Measurements from ENCODE around the gene TMEM247. TPM values are rescaled to one million over a fixed set of nuclear protein-coding genes. Genes with fewer than 3 reads are reported as not detected.

Gene TMEM247
- total RNA-seq, 1 experiment from 2014 or later, result not detected

GRCh38 chr2:46456789-46457188 lies 22.6 kb upstream of the TMEM247 start:
- intact Hi-C loops (cut with micrococcal nuclease; ENCODE audit: unreplicated experiment), result no loop called here
- no peak for TF ChIP-seq CTCF (IDR thresholded peaks at IDR 0.05; ENCODE audit: unreplicated experiment)
- CTCF ChIA-PET, result no interaction called here
- H3K27ac Mint-ChIP-seq (ENCODE audit: unreplicated experiment), result no peak overlapping the region
- peaks cover 10% of the 10 kb centered on the region for H3K4me1 Mint-ChIP-seq (ENCODE audit: low read depth, unreplicated experiment)
- H3K9me3 Mint-ChIP-seq (ENCODE audit: low read depth, unreplicated experiment), result no peaks in the 10 kb centered on the region
- no TSS peak for BruUV-seq (replicated peaks)
- H3K4me3 Mint-ChIP-seq (ENCODE audit: low read depth, unreplicated experiment), result no peak overlapping the region
- peaks cover 19% of the 10 kb centered on the region for H3K27me3 Mint-ChIP-seq (ENCODE audit: unreplicated experiment)
- DNase-seq, result no peak
- H3K36me3 Mint-ChIP-seq (ENCODE audit: insufficient read depth, unreplicated experiment), result no peaks in the 10 kb centered on the region

- Mint-ChIP-seq H3K36me3 (ENCODE audit: insufficient read depth, unreplicated experiment) (no peaks in the 10 kb centered on the region), H3K4me1 (ENCODE audit: low read depth, unreplicated experiment) (peaks cover 12% of the 10 kb centered on the region), H3K27me3 (ENCODE audit: unreplicated experiment) (peaks cover 10% of the 10 kb centered on the region), H3K4me3 (ENCODE audit: low read depth, unreplicated experiment) (no peak overlapping the region), H3K9me3 (ENCODE audit: low read depth, unreplicated experiment) (no peaks in the 10 kb centered on the region), H3K27ac (ENCODE audit: unreplicated experiment) (no peak overlapping the region)
- intact Hi-C loops (cut with micrococcal nuclease; ENCODE audit: unreplicated experiment), result no loop called here
- no TSS peak for BruUV-seq (replicated peaks)
- no peak for TF ChIP-seq CTCF (IDR thresholded peaks at IDR 0.05; ENCODE audit: unreplicated experiment)
- CTCF ChIA-PET, result interaction anchor here (0.6 to 1.4 kb wide), 3 partner anchors 11 to 466 kb away, joined by 3 read pairs; no protein-coding TSS in a partner anchor
- no peak for DNase-seq
Measured at GRCh38 chr2:46458763-46459500, 20.4 kb upstream of the TMEM247 start.

GRCh38 chr2:46459694-46460093 lies 19.7 kb upstream of the TMEM247 start:
- intact Hi-C loops (cut with micrococcal nuclease; ENCODE audit: unreplicated experiment), result loop anchor here (2.0 kb wide), 1 partner anchor 93 kb away; no protein-coding TSS in a partner anchor
- Mint-ChIP-seq H3K4me3 (ENCODE audit: low read depth, unreplicated experiment) (no peak overlapping the region), H3K9me3 (ENCODE audit: low read depth, unreplicated experiment) (no peaks in the 10 kb centered on the region), H3K36me3 (ENCODE audit: insufficient read depth, unreplicated experiment) (no peaks in the 10 kb centered on the region), H3K4me1 (ENCODE audit: low read depth, unreplicated experiment) (peaks cover 19% of the 10 kb centered on the region), H3K27ac (ENCODE audit: unreplicated experiment) (no peak overlapping the region), H3K27me3 (ENCODE audit: unreplicated experiment) (peaks cover 2% of the 10 kb centered on the region)
- BruUV-seq (replicated peaks), result no TSS peak
- TF ChIP-seq CTCF (IDR thresholded peaks at IDR 0.05; ENCODE audit: unreplicated experiment), result no peak
- CTCF ChIA-PET, result interaction anchor here (0.6 to 1.4 kb wide), 3 partner anchors 11 to 466 kb away, joined by 3 read pairs; no protein-coding TSS in a partner anchor
- DNase-seq, result no peak

- no peaks in the 10 kb centered on the region for H3K27me3 Mint-ChIP-seq (ENCODE audit: unreplicated experiment)
- BruUV-seq (replicated peaks), result no TSS peak
- TF ChIP-seq CTCF (IDR thresholded peaks at IDR 0.05; ENCODE audit: unreplicated experiment), result no peak
- no peak overlapping the region for H3K27ac Mint-ChIP-seq (ENCODE audit: unreplicated experiment)
- intact Hi-C loops (cut with micrococcal nuclease; ENCODE audit: unreplicated experiment), result loop anchor here (2.0 kb wide), 1 partner anchor 94 kb away; no protein-coding TSS in a partner anchor
- peaks cover 22% of the 10 kb centered on the region for H3K4me1 Mint-ChIP-seq (ENCODE audit: low read depth, unreplicated experiment)
- DNase-seq, result peak; percentile 26
- CTCF ChIA-PET, result interaction anchor here (0.6 to 1.4 kb wide), 3 partner anchors 397 to 467 kb away, joined by 3 to 4 read pairs (median 3); no protein-coding TSS in a partner anchor
- H3K4me3 Mint-ChIP-seq (ENCODE audit: low read depth, unreplicated experiment), result no peak overlapping the region
- H3K36me3 Mint-ChIP-seq (ENCODE audit: insufficient read depth, unreplicated experiment), result no peaks in the 10 kb centered on the region
- no peaks in the 10 kb centered on the region for H3K9me3 Mint-ChIP-seq (ENCODE audit: low read depth, unreplicated experiment)
Measured at GRCh38 chr2:46460241-46460921, 19.0 kb upstream of the TMEM247 start.
